Dedifferentiated amniotic fluid mesenchymal stem cell (primary cell): ENCODE results near the gene RND2.
A peak's percentile ranks its signal among the peaks of the same experiment; 100 is the strongest.
"Not testable (repeated sequence)": the region's sequence is repeated elsewhere in the genome, so short reads cannot be mapped to it uniquely, and the experiment has no call there.

Experiments used
- DNase-seq: peaks from one replicate; pipeline ENCODE4 v3.0.0-alpha.2; 2016; ENCODE audit errors: extremely low spot score

Gene RND2, protein sequence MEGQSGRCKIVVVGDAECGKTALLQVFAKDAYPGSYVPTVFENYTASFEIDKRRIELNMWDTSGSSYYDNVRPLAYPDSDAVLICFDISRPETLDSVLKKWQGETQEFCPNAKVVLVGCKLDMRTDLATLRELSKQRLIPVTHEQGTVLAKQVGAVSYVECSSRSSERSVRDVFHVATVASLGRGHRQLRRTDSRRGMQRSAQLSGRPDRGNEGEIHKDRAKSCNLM

DNA sequence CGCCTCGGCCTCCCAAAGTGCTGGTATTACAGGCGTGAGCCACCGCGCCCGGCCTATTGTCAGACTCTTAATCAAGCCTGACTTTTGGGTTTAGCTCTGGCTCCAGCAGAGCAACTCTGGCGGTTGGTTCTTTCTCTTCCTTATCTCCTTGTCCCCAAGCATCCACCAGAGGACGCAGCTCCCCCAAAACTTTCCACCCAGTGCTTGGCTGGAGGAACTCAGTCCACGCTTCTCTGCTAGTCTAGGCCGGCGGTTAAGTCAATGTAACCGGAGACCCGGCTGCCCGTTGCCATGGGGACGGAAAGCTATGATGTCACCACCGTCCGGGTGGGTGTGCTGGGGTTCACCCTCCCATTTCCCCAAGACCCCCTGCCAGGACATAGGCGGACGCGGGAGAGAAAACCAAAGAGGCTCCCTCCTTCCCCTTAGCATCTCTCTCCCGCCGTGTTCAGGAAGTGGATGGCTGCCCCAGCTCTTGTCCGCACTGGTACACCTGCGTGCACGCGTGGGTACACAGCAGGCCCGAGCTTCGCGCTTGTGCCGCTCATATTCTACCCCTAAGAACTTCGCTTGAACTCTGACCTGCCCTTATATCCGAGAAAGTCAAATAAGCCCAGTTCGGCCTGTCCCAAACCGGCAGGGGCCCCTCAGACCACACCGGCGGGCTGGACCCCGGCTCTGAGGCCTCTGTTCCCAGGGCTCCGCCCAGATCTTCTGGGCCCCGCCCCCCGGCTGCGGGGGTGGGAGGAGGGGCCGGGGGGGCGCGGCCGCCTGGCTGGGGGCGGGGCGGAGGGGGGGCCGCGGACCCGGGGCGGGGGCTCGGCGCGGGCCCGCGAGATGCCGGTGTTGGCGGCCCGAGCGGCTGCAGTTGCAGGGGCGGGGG lies at the start of gene RND2:
Gene RND2 (plus strand): TSS at position 825 of the 883 bp plus-strand sequence. CDS start 117 bp downstream, outside the sequence.
- peak; percentile 96 for DNase-seq

DNA sequence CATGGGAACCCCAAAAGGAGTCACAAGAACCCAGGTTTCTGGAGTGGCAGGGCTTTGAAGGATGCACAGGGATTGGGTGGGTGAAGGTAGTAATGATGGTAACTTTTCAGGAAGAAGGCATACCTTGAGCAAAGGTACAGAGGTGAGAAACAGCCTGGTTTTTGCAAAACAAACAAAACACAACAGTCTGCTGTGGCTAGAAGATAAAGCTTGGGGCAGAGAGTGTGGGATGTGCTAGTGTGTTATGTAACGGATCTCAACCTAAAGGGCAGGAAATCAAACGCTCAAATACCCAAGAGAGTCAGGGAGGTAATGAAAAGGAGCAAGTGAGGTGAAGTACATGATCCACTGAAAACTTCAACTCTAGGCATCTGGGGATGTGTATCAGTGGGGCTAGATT lies 49.8 kb upstream of the RND2 start:
- no peak for DNase-seq

DNA sequence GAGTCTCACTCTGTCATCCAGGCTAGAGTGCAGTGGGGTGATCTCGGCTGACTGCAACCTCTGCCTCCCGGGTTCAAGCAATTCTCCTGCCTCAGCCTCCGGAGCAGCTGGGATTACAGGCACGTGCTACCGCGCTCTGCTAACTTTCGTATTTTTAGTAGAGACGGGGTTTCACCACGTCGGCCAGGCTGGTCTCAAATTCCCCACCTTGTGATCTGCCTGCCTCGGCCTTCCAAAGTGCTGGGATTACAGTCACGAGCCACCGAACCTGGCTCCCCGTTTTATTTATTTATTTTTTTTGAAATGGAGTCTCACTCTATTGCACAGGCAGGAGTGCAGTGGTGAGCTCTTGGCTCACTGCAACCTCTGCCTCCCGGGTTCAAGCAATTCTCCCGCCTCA lies 49.3 kb upstream of the RND2 start:
- DNase-seq = not testable (repeated sequence)

DNA sequence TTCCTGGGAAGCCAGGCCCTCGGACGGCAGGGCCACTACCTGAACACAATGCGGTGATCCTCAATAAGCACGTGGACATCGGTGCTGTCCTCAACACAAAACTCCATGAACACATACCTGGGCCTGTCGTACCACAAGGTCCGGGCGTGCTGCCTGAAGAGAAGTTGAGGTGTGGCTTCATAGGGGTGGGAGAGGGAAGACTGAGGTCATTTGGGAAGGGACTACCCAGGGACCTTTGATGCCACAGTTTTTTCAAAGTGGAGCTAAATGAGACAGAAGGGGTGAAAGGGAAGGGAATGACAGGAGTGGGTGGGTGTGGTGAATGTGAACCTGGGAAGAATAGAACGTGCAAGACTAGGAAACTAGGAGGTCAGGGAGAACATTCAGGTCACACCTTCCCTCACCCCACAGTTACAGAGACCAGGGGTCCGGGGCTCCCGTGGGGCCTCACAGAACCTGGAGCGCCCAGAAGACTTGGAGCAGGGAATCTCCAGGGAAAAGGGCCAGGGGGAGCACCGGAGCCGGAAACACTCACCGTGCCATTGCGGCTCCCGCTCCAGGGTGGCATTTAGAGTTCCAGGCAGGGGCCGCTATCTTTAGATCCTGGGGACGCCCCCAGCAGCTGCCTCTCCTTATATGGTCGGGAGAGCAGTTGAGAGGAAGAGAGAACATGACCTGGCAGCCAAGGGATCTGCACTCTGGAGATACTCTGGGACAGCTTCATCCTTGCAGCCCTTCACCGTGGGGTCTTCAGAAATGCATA lies 45.3 kb upstream of the RND2 start, which contains the start of gene PTGES3L:
Gene PTGES3L (minus strand): TSS at position 570 of the 763 bp plus-strand sequence. CDS start 27 bp downstream, at position 543.
- DNase-seq = no peak

DNA sequence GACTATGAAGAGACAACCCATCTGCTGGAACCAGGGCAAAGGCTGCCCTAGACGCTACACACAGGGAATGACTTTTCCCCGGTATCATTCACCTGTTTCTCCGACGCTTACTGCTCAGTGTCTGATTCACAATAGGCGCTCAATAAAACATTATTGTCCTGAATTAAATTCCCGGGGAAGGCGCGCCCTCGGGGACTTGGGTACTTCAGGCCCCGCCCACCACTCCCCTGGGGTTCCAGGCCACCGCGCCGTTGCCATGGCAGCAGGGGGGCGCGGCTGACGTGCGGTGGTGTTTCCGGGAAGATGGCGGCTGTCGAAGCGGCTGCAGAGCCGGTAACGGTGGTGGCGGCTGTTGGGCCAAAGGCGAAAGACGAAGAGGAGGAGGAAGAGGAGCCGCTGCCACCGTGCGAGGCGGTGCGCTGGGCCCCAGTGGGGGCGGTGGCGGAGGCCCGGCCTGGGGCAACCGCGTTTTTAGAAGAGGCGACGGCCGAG lies 44.7 kb upstream of the RND2 start, which contains the start of gene RUNDC1:
Gene RUNDC1 (plus strand): TSS at position 292 of the 492 bp plus-strand sequence. CDS start 12 bp downstream, at position 304.
- DNase-seq = peak; percentile 80

DNA sequence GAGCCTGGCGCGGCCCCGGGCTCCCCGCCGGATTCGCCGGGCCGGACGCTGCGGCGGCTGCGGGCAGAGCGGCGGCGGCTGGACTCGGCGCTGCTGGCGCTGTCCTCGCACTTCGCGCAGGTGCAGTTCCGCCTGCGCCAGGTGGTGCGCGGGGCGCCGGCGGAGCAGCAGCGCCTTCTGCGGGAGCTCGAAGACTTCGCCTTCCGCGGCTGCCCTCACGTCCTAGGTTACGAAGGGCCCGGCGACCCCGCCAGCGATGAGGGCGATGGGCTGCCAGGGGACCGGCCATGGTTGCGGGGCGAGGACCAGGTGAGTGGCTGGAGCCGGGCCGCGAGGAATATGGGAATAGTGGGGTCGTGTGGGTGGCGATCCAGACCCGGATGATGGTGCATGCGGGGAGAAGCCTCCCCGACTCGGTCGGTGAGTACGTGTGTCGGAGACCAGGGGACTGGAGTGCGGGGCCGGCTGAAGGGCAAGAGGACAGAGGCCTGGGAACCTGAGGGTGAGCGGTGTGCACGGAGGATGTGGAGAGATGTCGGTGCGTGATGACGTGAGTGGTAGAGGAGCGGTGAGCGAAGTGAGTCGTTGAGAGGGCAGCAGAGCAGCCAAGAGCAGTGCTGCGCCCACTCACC lies 44.1 kb upstream of the RND2 start:
- peak; percentile 55 for DNase-seq

DNA sequence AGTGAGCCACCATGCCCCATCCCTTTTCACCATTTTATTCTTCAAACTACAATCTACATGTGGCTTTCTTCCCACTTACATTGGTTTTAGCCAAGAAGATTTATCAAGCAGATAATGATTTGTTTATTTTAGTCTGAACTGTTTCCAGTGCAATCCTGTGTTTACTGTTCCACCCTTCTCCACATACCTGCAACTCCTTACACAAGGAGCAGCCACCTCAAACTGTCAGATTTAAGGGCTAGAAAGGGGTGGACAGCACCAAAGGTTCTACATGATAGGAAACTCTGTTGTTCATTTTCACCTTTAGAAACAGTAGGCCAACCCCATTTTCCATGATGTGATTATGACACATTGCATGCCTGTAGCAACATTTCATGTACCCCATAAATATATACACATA lies 42.8 kb upstream of the RND2 start:
- DNase-seq = no peak

DNA sequence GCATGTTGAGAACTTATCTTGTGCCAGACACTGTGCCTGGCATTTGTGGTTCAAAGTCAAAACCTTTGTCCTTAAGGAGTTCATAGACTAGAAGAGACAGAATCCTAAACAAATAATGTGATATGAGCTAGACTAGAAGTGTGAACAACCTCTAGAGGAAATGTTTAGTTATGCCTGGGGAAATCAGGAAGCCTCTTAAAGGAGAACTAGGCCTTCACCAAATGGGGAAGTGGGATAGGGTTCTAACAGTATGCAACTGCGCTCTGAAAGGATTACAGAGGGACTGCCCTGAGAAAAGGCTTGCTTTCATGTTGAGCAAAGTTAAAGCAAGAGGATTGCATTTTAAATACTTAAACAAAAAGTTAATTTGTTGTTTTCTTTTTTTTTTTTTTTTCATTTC lies 39.8 kb upstream of the RND2 start:
- DNase-seq = no peak

DNA sequence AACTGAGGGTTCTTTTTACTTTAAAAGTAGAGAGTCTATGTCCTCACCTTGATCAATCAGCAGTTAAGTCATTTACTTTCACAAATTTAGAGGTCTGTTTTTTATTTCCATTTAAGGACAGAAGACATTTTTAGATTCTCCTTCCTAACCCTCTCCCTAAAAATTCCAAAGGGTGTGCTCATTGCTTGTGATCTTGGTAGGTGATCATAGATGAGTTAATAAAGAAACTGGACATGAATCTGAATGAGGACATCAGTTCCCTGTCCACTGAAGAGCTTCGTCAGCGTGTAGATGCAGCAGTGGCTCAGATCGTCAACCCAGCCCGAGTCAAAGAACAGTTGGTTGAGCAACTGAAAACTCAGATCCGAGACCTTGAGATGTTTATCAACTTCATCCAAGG lies 35.9 kb upstream of the RND2 start:
- no peak for DNase-seq

DNA sequence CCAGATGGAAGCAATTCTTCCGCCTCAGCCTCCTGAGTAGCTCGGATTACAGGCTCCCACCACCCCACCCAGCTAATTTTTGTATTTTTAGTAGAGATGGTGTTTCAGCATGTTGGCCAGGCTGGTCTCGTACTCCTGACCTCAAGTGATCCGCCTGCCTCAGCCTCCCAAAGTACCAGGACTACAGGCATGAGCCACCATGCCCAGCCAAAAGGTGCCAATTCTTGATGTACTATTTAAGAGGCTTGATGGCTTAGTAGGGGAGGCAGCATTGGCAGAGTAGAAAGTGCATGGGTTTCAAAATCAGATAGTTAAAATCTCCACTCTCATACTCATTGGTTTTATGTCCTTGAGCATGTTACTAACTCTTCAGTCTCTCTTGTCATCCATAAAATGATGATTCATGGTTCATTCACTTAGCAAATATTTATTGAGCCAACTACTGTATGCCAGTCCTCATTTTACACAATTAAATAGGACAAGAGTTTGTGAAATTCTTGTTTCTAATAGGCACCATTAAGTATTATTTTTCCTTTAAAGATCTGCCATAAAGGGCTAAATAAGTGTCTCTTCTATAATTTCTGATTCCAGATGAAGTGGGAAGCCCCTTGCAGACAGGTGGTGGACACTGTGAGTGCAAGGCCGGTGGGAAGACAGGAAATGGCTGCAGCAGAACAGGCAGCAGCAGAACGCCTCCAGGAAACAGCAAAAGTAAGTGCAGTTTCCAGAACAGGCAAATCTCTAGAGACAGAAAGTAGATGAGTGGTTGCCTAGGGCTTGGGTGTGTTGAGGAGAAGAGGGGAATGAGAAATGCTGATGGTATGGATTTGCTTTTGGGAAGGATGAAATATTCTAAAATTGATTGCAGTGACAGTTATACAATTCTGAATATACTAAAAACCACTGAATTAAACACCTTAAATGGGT lies 35.0 kb upstream of the RND2 start:
- DNase-seq = no peak

DNA sequence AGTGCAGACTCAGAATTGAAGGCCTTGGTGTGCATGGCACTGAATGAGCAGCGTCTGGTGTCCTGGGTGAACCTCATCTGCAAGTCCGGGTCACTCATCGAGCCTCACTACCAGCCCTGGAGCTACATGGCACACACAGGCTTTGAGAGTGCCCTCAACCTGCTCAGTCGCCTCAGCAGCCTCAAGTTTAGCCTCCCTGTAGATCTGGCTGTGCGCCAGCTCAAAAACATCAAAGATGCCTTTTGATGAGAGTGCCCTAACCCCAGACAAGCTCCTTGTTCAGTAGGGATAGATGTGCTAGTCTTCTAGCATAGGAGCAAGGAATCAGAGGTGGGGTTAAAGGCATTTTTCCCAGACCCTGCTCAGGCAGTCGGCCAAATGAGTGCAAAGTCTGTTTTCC lies 33.6 kb upstream of the RND2 start:
- DNase-seq = no peak

DNA sequence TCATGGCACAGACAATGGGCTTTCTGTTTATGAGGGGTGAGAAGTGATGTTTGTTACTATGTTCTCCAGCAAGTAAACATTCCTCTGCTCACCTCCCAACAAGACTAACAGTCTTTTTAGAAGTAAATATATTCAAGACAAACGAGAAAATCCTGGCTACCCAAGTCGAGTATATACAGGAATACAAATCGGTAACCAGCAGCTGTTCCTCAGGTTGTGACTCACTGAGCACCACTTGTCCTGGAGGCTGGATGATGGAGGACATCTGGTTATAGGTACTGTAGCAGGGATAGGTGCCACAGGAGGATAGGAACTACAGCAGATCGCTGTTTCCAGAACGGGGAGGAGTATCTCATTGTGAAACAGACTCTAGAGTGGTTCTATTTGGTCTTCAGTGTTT lies 32.2 kb upstream of the RND2 start:
- no peak for DNase-seq

DNA sequence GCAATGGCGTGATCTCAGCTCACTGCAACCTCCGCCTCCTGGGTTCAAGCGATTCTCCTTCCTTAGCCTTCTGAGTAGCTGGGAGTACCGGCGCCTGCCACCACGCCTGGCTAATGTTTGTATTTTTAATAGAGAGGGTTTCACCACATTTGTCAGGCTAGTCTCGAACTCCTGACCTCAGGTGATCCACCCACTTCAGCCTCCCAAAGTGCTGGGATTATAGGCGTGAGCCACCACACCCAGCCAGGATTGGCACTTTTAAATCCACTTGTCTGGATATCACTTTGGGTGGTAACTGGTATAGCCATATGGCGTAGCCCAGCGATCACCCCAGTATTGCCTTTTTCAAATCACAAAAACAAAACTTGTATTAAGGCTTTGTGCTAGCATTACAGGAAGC lies 31.1 kb upstream of the RND2 start:
- not testable (repeated sequence) for DNase-seq

DNA sequence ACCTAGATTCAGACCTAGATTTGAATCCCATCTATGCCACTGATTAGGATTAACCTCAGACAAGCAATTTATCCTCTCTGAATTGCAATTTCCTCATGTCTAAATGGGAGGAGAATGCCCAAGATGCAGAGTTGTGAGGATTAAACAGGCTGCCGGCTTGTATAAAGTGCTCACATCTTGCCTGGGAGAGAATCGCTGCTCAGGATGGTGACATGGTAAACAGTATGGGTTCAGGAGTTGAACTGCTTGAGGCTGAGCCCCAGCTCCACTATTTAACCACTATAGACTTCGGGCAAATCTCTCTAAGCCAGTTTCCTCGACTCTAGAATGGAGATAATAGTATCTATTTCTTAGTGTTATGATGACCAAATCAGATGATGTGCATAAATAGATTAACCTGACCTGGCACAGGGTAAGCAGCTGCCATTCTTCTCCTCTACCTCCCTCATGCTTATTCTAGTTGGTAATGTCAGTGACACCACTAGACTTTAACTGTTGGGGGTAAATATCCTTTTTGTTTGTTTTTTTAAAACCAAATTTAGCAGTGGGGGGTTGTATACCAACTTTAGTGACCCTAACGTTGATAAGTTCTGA lies 27.5 kb upstream of the RND2 start:
- no peak for DNase-seq

DNA sequence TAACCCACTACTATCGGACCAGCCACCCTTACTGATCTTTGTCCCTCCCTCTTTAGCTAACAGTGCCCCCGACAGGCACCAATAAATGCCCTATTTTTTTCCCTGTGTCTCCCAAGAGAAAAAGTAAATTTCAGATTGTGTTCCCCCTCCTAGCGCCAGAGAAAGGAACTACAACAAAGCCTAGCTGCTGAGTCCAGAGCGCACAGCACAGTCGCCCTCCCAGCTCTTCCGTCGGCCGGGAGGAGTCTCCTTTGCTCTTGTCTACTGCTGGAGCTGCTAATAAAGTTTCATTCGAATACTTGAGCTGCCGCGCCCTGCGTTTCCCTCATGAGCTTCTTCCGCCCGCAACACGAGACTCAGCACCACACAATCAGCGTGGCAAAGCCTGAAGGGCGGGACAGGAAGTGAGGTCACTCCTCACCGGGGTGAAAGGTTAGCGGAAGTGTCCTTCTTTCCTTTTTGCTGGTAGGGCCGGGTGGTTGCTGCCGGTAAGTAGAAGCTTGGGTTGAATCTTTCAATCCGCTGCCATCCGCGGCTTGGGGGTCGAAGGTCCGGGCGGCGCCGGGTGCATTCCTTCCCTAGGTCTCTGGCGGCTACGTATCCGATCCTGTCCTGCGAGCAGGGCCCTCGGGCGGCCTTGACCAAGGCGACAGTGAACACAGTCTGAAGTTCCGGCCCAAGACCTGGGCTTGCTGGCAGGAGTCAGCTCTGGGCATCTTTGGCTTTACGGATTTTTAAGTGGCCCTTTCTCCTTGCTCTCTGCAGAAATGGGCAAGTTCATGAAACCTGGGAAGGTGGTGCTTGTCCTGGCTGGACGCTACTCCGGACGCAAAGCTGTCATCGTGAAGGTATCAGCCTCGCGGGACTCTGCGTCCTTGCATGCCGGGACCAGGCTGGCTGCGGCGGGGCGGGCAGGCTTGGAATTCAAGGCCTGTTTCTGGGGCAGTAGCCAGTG lies 26.8 kb upstream of the RND2 start, which contains the start of gene RPL27:
Gene RPL27 (plus strand): TSS at position 436 of the 955 bp plus-strand sequence. CDS start 332 bp downstream, at position 768.
- peak; percentile 100 for DNase-seq

DNA sequence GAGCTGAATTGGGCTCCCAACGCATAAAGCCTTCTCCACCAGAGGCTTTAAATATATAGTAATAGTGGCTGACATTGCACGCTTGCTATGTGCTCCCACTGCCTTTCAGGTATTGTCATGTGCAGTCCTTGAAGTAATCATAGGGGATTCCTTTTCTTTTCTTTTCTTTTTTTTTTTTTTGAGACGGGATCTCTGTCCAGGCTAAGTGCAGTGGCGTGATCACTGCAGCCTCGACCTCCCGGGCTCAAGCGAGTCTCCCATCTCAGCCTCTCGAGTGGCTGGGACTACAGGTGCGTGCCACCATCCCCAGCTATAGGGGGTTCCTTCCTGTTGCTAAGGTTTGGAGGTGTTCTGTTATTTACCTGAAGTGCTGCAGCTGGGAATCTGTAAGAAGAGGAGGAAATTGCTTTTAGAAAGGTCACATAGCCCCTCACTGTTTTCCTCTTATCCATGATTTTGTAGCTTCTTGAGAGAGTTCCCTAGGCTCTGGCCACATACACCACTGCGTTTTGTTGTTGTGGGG lies 26.0 kb upstream of the RND2 start:
- no peak for DNase-seq

DNA sequence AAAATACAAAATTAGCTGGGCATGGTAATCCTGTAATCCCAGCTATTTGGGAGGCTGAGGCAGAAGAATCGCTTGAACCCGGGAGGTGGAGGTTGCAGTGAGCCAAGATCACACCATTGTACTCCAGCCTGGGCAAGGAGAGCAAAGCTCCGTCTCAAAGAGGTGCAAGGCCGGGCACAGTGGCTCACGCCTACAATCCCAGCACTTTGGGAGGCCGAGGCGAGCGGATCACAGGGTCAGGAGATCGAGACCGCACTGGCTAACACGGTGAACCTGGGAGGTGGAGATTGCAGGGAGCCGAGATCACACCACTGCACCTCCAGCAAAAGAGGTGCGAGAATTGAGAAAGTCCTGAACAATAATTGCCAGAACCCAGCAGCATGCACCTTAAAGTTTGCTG lies 24.1 kb upstream of the RND2 start:
- not testable (repeated sequence) for DNase-seq

DNA sequence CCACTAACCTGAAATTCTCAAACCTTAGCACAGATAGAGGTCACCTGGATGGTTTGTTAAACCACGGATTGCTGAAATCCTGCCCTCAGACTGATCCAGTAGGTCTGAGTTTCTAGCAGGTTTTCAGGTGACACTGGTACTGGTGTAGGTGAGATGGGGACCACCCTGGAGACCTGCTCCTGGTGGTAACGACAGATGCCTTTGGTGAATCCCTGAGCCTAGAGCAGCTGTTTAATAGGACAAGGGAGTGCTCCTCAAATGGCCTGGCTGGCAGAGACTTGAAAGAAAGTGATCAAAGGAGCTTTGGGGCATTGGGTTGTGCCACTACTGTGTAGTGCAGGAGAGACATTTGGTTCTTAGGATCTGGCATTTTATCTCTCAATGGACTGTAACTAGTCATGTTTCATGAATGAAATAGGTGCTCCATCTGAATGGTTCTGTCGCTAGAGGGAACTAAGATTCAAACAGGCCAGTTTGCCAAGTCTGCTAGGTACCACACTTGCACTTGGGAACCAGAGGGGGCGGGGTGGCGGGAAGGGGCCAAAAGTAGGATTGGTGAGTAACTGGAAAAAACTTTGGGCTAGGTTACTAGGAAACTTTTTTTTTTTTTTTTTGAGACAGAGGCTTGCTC lies 21.4 kb upstream of the RND2 start:
- no peak for DNase-seq
